Liver (tissue), 9 donors: Measurements from ENCODE around the gene BEX1. TPM values are rescaled to one million over a fixed set of nuclear protein-coding genes. Genes with fewer than 3 reads are reported as not detected.

Experiments used
- DNase-seq: peaks from one replicate; pipeline ENCODE4 v3.0.0-alpha.2; 2017; ENCODE audit warnings: low spot score
- H3K27ac ChIP-seq, 2 donors: one replicate each; pipeline ENCODE4 v1.7.0; 2013; ENCODE audit warnings: inconsistent platforms in 2 of 2, low read length in 2 of 2, control low read depth in 1 of 2, low read depth in 1 of 2, mild to moderate bottlenecking in 1 of 2
- H3K27me3 ChIP-seq, 4 donors: one replicate each; pipeline versions ENCODE4 v1.6.1 to v1.7.0; 2013; ENCODE audit warnings: low read length in 3 of 4, inconsistent platforms in 1 of 4, mild to moderate bottlenecking in 1 of 4, moderate library complexity in 1 of 4; ENCODE audit not compliant: control insufficient read depth in 4 of 4, insufficient read depth in 4 of 4
- H3K36me3 ChIP-seq, 4 donors: one replicate each; pipeline versions ENCODE4 v1.6.1 to v1.7.0; 2013; ENCODE audit warnings: low read length in 3 of 4, mild to moderate bottlenecking in 3 of 4, low read depth in 1 of 4, moderate library complexity in 1 of 4; ENCODE audit not compliant: control insufficient read depth in 4 of 4, insufficient read depth in 3 of 4
- H3K4me1 ChIP-seq, 4 donors: one replicate each; pipeline versions ENCODE4 v1.6.1 to v1.7.0; 2013; ENCODE audit warnings: low read length in 3 of 4, mild to moderate bottlenecking in 3 of 4, moderate library complexity in 1 of 4; ENCODE audit not compliant: control insufficient read depth in 4 of 4, insufficient read depth in 4 of 4
- H3K4me3 ChIP-seq, 3 donors: one replicate each; pipeline versions ENCODE4 v1.6.1 to v1.7.0; 2013; ENCODE audit warnings: low read length in 3 of 3, control low read depth in 1 of 3, low read depth in 1 of 3, mild to moderate bottlenecking in 1 of 3
- H3K9ac ChIP-seq, 2 donors: one replicate each; pipeline ENCODE4 v1.7.0; 2013; ENCODE audit warnings: low read length in 2 of 2, mild to moderate bottlenecking in 2 of 2, moderate library complexity in 2 of 2, control low read depth in 1 of 2, low read depth in 1 of 2
- H3K9me3 ChIP-seq, 4 donors: one replicate each; pipeline versions ENCODE4 v1.6.1 to v1.7.0; 2013; ENCODE audit warnings: low read length in 3 of 4; ENCODE audit not compliant: control insufficient read depth in 4 of 4
- GABPA ChIP-seq, 2 donors: IDR thresholded peaks in 1 of 2; conservative IDR thresholded peaks in 1 of 2; 2 replicates each; pipeline ENCODE4 v1.6.1; 2016; ENCODE audit warnings: antibody characterized with exemption in 2 of 2, mild to moderate bottlenecking in 1 of 2, moderate library complexity in 1 of 2
- HNF4G ChIP-seq: IDR thresholded peaks from 2 replicates; pipeline ENCODE4 v1.6.1; 2016; ENCODE audit warnings: antibody characterized with exemption
- RAD21 ChIP-seq, 2 donors: IDR thresholded peaks; 2 replicates each; pipeline ENCODE4 v1.6.1; 2016; ENCODE audit warnings: antibody characterized with exemption in 2 of 2, mild to moderate bottlenecking in 2 of 2
- REST ChIP-seq: IDR thresholded peaks from 2 replicates; pipeline ENCODE4 v1.6.1; 2016; ENCODE audit warnings: antibody characterized with exemption, mild to moderate bottlenecking
- TAF1 ChIP-seq: conservative IDR thresholded peaks from 2 replicates; pipeline ENCODE4 v1.6.1; 2016; ENCODE audit warnings: antibody characterized with exemption, mild to moderate bottlenecking
- YY1 ChIP-seq: IDR thresholded peaks from 2 replicates; pipeline ENCODE4 v1.6.1; 2016; ENCODE audit warnings: antibody characterized with exemption, mild to moderate bottlenecking
- ZBTB33 ChIP-seq: IDR thresholded peaks from 2 replicates; pipeline ENCODE4 v1.6.1; 2016; ENCODE audit warnings: antibody characterized with exemption
- WGBS: extraction: QIAGEN DNeasy Blood & Tissue Kit; methylation state at CpG from one replicate; pipeline ENCODE4 v1.1.7; 2013; 5-methylcytosine and 5-hydroxymethylcytosine counted together
- polyA plus RNA-seq, 2 donors: library from polyadenylated mRNA; stranded (reverse) in 1 of 2; unstranded in 1 of 2; fragments of 200-250 nt in 1 of 2; fragments of >200 nt in 1 of 2; fragmentation: Nextera tagmentation in 1 of 2; extraction: Ambion mirVana in 1 of 2; gene quantifications; one replicate each; pipeline versions ENCODE4 v1.2.1 to v1.2.3, GENCODE V29; 2013 to 2015
- total RNA-seq, 2 donors: library from RNA; depleted of rRNA; stranded (reverse); fragments of >200 nt; gene quantifications; one replicate each; pipeline ENCODE4 v1.2.3, GENCODE V29; 2014
- TF ChIP-seq, protein P1 (sequence below): IDR thresholded peaks from 2 replicates; pipeline ENCODE4 v1.6.1; 2016; ENCODE audit warnings: antibody characterized with exemption
- TF ChIP-seq, protein P2 (sequence below): fragments of 150-350 bp; IDR thresholded peaks from 2 replicates; pipeline ENCODE4 v1.5.1; 2017; ENCODE audit warnings: improper control_type of control experiment, low read depth, low read length; ENCODE audit not compliant: missing input control
- TF ChIP-seq, protein P3 (sequence below): IDR thresholded peaks from 2 replicates; pipeline ENCODE4 v1.6.1; 2016; ENCODE audit warnings: antibody characterized with exemption
- donor health status: healthy.
- donor health status: healthy.
- donor health status: healthy.
- donor health status: healthy.
- donor health status: healthy.

The BEX1 gene
- total and polyA plus RNA-seq, 4 donors = 0.75 to 84.0 (median 3.1) TPM

GRCh38 chrX:103063191-103063845 is 653 bp downstream of the BEX1 start:
- Histone ChIP-seq H3K36me3 (no peaks in the 10 kb centered on the region), H3K4me1 (peaks cover 0 to 2% (median 0%) of the 10 kb centered on the region in 4 donors), H3K9ac (no peak overlapping the region), H3K27me3 (no peaks in the 10 kb centered on the region), H3K9me3 (no peaks in the 10 kb centered on the region), H3K27ac (no peak overlapping the region), H3K4me3 (peak overlapping the region in 1 of 3 donors; percentile 45)
- peak; percentile 40 for DNase-seq
- TF ChIP-seq REST = peak; percentile 96
- TF ChIP-seq YY1 = no peak
- WGBS = 4% methylated on average over 33 of the region's 34 CpGs

- Histone ChIP-seq H3K27ac (no peak overlapping the region), H3K9me3 (no peaks in the 10 kb centered on the region), H3K36me3 (no peaks in the 10 kb centered on the region), H3K9ac (no peak overlapping the region), H3K27me3 (no peaks in the 10 kb centered on the region), H3K4me1 (peaks cover 2 to 12% (median 8%) of the 10 kb centered on the region in 4 donors), H3K4me3 (no peak overlapping the region)
- WGBS = 62% methylated on average over 3 of the region's 3 CpGs
- no peak for DNase-seq
- TF ChIP-seq, protein P1, sequence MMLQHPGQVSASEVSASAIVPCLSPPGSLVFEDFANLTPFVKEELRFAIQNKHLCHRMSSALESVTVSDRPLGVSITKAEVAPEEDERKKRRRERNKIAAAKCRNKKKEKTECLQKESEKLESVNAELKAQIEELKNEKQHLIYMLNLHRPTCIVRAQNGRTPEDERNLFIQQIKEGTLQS = no peak
- TF ChIP-seq HNF4G (no peak), TAF1 (no peak), REST (no peak), RAD21 (IDR thresholded peaks at IDR 0.05) (no peak), GABPA (IDR thresholded peaks at IDR 0.05 in 1 of 2, conservative IDR thresholded peaks at IDR 0.05 in 1 of 2) (no peak), ZBTB33 (no peak)
- TF ChIP-seq, protein P2, sequence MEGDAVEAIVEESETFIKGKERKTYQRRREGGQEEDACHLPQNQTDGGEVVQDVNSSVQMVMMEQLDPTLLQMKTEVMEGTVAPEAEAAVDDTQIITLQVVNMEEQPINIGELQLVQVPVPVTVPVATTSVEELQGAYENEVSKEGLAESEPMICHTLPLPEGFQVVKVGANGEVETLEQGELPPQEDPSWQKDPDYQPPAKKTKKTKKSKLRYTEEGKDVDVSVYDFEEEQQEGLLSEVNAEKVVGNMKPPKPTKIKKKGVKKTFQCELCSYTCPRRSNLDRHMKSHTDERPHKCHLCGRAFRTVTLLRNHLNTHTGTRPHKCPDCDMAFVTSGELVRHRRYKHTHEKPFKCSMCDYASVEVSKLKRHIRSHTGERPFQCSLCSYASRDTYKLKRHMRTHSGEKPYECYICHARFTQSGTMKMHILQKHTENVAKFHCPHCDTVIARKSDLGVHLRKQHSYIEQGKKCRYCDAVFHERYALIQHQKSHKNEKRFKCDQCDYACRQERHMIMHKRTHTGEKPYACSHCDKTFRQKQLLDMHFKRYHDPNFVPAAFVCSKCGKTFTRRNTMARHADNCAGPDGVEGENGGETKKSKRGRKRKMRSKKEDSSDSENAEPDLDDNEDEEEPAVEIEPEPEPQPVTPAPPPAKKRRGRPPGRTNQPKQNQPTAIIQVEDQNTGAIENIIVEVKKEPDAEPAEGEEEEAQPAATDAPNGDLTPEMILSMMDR = no peak
- TF ChIP-seq, protein P3, sequence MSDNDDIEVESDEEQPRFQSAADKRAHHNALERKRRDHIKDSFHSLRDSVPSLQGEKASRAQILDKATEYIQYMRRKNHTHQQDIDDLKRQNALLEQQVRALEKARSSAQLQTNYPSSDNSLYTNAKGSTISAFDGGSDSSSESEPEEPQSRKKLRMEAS = no peak
Observed at GRCh38 chrX:103061486-103061885, 2.5 kb downstream of the BEX1 start.
